ENCODE measurements around the gene CEP128. TPM values are rescaled to one million over a fixed set of nuclear protein-coding genes. Genes with fewer than 3 reads are reported as not detected.

CEP128 gene
- total and polyA plus RNA-seq, 8 donors, result 1.1 to 240 (median 2.6) TPM

GRCh38 chr14:80545935-80546854 lies 395.3 kb downstream of the CEP128 start:
- Histone ChIP-seq H3K36me3 (no peaks in the 10 kb centered on the region), H3K4me3 (no peak overlapping the region), H3K9me3 (no peaks in the 10 kb centered on the region), H3K27ac (no peak overlapping the region), H3K27me3 (no peaks in the 10 kb centered on the region), H3K4me1 (no peaks in the 10 kb centered on the region)
- 87 to 92% (median 91%) methylated on average over 4 of the region's 4 CpGs for WGBS, 5 donors
- no peak for DNase-seq
- TF ChIP-seq CTCF (IDR thresholded peaks at IDR 0.05), result no peak
- no peak for TF ChIP-seq EP300 (IDR thresholded peaks at IDR 0.05)
- TF ChIP-seq POLR2A (IDR thresholded peaks at IDR 0.05), result no peak
- TF ChIP-seq POLR2AphosphoS5 (IDR thresholded peaks at IDR 0.05), result no peak
- intact Hi-C loops (cut with DNase I; ENCODE audit: low total_unique reads), result no loop called here

- Histone ChIP-seq H3K36me3 (no peaks in the 10 kb centered on the region), H3K9me3 (peaks cover 0 to 13% (median 7%) of the 10 kb centered on the region in 4 donors), H3K4me1 (no peaks in the 10 kb centered on the region), H3K4me3 (no peak overlapping the region), H3K27ac (no peak overlapping the region), H3K27me3 (no peaks in the 10 kb centered on the region)
- TF ChIP-seq POLR2AphosphoS5 (IDR thresholded peaks at IDR 0.05), result no peak
- no peak for TF ChIP-seq EP300 (IDR thresholded peaks at IDR 0.05)
- TF ChIP-seq CTCF (IDR thresholded peaks at IDR 0.05), result no peak
- WGBS, 5 donors, result 72 to 98% (median 97%) methylated on average over 2 of the region's 2 CpGs
- no peak for DNase-seq
- intact Hi-C loops (cut with DNase I; ENCODE audit: low total_unique reads), result no loop called here
Measured at GRCh38 chr14:80544366-80544765, 397.2 kb downstream of the CEP128 start.

GRCh38 chr14:80543211-80543610 lies 398.3 kb downstream of the CEP128 start:
- Histone ChIP-seq H3K4me1 (no peaks in the 10 kb centered on the region), H3K9me3 (peaks cover 0 to 13% (median 7%) of the 10 kb centered on the region in 4 donors), H3K27ac (no peak overlapping the region), H3K36me3 (no peaks in the 10 kb centered on the region), H3K27me3 (no peaks in the 10 kb centered on the region), H3K4me3 (no peak overlapping the region)
- TF ChIP-seq CTCF (IDR thresholded peaks at IDR 0.05), result no peak
- no peak for TF ChIP-seq POLR2AphosphoS5 (IDR thresholded peaks at IDR 0.05)
- no peak for TF ChIP-seq EP300 (IDR thresholded peaks at IDR 0.05)
- no peak for TF ChIP-seq POLR2A (IDR thresholded peaks at IDR 0.05)
- DNase-seq, result no peak
- intact Hi-C loops (cut with DNase I; ENCODE audit: low total_unique reads), result no loop called here
- WGBS, 5 donors, result 80 to 96% (median 87%) methylated on average over 2 of the region's 2 CpGs

- no peaks in the 10 kb centered on the region for H3K27me3 ChIP-seq
- H3K27ac ChIP-seq, result no peak overlapping the region
- H3K4me3 ChIP-seq, result no peak overlapping the region
- H3K9me3 ChIP-seq, result peaks cover 0 to 13% (median 7%) of the 10 kb centered on the region in 4 donors
- TF ChIP-seq CTCF (IDR thresholded peaks at IDR 0.05) (no peak), POLR2A (IDR thresholded peaks at IDR 0.05) (no peak), POLR2AphosphoS5 (IDR thresholded peaks at IDR 0.05) (no peak), EP300 (IDR thresholded peaks at IDR 0.05) (no peak)
- intact Hi-C loops (cut with DNase I; ENCODE audit: low total_unique reads), result no loop called here
- H3K36me3 ChIP-seq, result no peaks in the 10 kb centered on the region
- DNase-seq, result no peak
- H3K4me1 ChIP-seq, result no peaks in the 10 kb centered on the region
- WGBS, 5 donors, result 93 to 95% (median 93%) methylated on average over 7 of the region's 7 CpGs
Measured at GRCh38 chr14:80538633-80539375, 402.7 kb downstream of the CEP128 start.

Measured in stomach (tissue), 9 donors.